CD4-positive, alpha-beta T cell (primary cell): ENCODE results near the gene ILK. TPM values are rescaled to one million over a fixed set of nuclear protein-coding genes. Genes with fewer than 3 reads are reported as not detected.
A peak's percentile ranks its signal among the peaks of the same experiment; 100 is the strongest.

ENCODE experiments used
- ATAC-seq: fragments of 200-7000 bp; cut with Tn5 transposase; one replicate; pipeline ENCODE4 v1.10.0; 2022; ENCODE audit warnings: mild to moderate bottlenecking; ENCODE audit not compliant: poor library complexity
- CTCF ChIA-PET: fragments of 350-600 bp; sonication (Branson Sonifier 250); formaldehyde crosslinking; loops from one replicate; lab custom pipeline; 2021; ENCODE audit warnings: antibody characterized with exemption, inconsistent platforms; lab: Charles Lee
- POLR2A ChIA-PET: fragments of 350-600 bp; sonication (Branson Sonifier 250); formaldehyde crosslinking; loops from one replicate; lab custom pipeline; 2021; ENCODE audit warnings: antibody characterized with exemption, inconsistent platforms; lab: Charles Lee
- DNase-seq, 14 experiments: peaks; one replicate each; pipeline ENCODE4 v3.0.0-alpha.2; 2013 to 2020; ENCODE audit warnings: mixed read lengths in 2 of 14
- H3K27ac ChIP-seq, 2 donors: one replicate each; pipeline versions ENCODE4 v1.5.1 to v1.7.0; 2013; ENCODE audit warnings: low read length in 2 of 2, low read depth in 1 of 2, mild to moderate bottlenecking in 1 of 2
- H3K27me3 ChIP-seq, 2 experiments: 1 replicate in 1 of 2; 2 replicates in 1 of 2; pipeline versions ENCODE4 v1.6.1 to v1.7.0; 2013; ENCODE audit warnings: low read length in 2 of 2, control low read depth in 1 of 2, mild to moderate bottlenecking in 1 of 2, moderate library complexity in 1 of 2; ENCODE audit not compliant: insufficient read depth in 2 of 2, control insufficient read depth in 1 of 2
- H3K36me3 ChIP-seq: one replicate; pipeline ENCODE4 v1.6.1; 2013; ENCODE audit warnings: low read length, control low read depth; ENCODE audit not compliant: insufficient read depth
- H3K4me1 ChIP-seq: one replicate; pipeline ENCODE4 v1.6.1; 2013; ENCODE audit warnings: low read length, control low read depth; ENCODE audit not compliant: insufficient read depth
- H3K4me3 ChIP-seq: one replicate; pipeline ENCODE4 v1.5.1; 2013; ENCODE audit warnings: mild to moderate bottlenecking, low read length, moderate library complexity
- H3K9me3 ChIP-seq, 2 experiments: 1 replicate in 1 of 2; 2 replicates in 1 of 2; pipeline versions ENCODE4 v1.6.1 to v1.7.0; 2013; ENCODE audit warnings: low read length in 2 of 2, mild to moderate bottlenecking in 2 of 2, control low read depth in 1 of 2, moderate library complexity in 1 of 2; ENCODE audit not compliant: control insufficient read depth in 1 of 2, insufficient read depth in 1 of 2
- H3K27ac Mint-ChIP-seq: one replicate; pipeline ENCODE4 v1.8.0; 2020; ENCODE audit warnings: mixed read lengths
- H3K27me3 Mint-ChIP-seq: one replicate; pipeline ENCODE4 v1.8.0; 2021; ENCODE audit warnings: mixed read lengths
- H3K36me3 Mint-ChIP-seq: one replicate; pipeline ENCODE4 v1.8.0; 2021; ENCODE audit warnings: low read depth, mixed read lengths
- H3K4me1 Mint-ChIP-seq: one replicate; pipeline ENCODE4 v1.8.0; 2021; ENCODE audit warnings: low read depth, mixed read lengths
- H3K4me3 Mint-ChIP-seq: one replicate; pipeline ENCODE4 v1.8.0; 2020; ENCODE audit warnings: mild to moderate bottlenecking, mixed read lengths
- H3K9me3 Mint-ChIP-seq: one replicate; pipeline ENCODE4 v1.8.0; 2020; ENCODE audit warnings: mixed read lengths
- intact Hi-C, 2 experiments: fragments of 100-400 bp; cut with DNase I in 1 of 2; cut with micrococcal nuclease in 1 of 2; formaldehyde crosslinking; loops; one replicate each; pipeline versions ENCODE4 v1.15.1 to v1.9.0; 2023 to 2025; cut with DNase I, micrococcal nuclease
- total RNA-seq, 174 experiments: library from RNA in 2 of 174; stranded (reverse) in 2 of 174; gene quantifications; one replicate each; pipeline ENCODE4 v1.2.3 and lab custom pipeline; 2021 to 2026
- TF ChIP-seq, protein P1 (sequence below): fragments of 200-600 bp; IDR thresholded peaks from one replicate; pipeline ENCODE4 v1.8.0; 2022; ENCODE audit warnings: antibody characterized with exemption, mild to moderate bottlenecking

Gene ILK
- total RNA-seq, 2 experiments from 2014 or later, result 19.2 to 21.0 TPM

DNA sequence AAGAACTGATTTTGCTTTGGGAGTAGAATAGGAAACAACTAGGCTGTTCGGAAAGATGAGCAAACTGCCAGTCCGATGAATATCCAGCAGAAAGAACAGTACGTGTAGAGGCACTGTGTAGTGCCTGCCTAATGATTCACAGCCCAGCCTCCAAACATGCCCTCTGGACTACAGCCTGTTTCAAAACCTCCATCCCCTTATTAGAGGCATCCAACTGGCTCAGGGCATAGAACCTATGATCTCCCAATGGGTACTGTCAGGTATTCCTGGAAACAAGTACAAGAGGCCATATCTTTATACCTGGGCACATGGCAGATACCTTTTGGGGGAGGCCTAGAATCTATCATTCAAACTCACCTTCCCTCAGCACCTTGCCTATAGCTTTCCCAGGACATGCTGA is 5.0 kb upstream of the ILK start:
- H3K4me1 Mint-ChIP-seq, result peaks cover 45% of the 10 kb centered on the region
- DNase-seq (no peak), ATAC-seq (no peak)
- H3K27me3 ChIP-seq, result no peaks in the 10 kb centered on the region
- intact Hi-C loops, result loop anchor here in 1 of 2 experiments (10.0 kb wide), 1 partner anchor 64 kb away; no protein-coding TSS in a partner anchor
- TF ChIP-seq, protein P1, sequence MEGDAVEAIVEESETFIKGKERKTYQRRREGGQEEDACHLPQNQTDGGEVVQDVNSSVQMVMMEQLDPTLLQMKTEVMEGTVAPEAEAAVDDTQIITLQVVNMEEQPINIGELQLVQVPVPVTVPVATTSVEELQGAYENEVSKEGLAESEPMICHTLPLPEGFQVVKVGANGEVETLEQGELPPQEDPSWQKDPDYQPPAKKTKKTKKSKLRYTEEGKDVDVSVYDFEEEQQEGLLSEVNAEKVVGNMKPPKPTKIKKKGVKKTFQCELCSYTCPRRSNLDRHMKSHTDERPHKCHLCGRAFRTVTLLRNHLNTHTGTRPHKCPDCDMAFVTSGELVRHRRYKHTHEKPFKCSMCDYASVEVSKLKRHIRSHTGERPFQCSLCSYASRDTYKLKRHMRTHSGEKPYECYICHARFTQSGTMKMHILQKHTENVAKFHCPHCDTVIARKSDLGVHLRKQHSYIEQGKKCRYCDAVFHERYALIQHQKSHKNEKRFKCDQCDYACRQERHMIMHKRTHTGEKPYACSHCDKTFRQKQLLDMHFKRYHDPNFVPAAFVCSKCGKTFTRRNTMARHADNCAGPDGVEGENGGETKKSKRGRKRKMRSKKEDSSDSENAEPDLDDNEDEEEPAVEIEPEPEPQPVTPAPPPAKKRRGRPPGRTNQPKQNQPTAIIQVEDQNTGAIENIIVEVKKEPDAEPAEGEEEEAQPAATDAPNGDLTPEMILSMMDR, result no peak
- no peak overlapping the region for H3K4me3 ChIP-seq
- H3K36me3 ChIP-seq, result peaks cover 65% of the 10 kb centered on the region
- H3K9me3 Mint-ChIP-seq, result no peaks in the 10 kb centered on the region
- POLR2A ChIA-PET, result interaction anchor here (2.4 kb wide), 1 partner anchor 14 kb away, joined by 6 read pairs; the partner anchor contains the start of gene TAF10
- H3K27ac ChIP-seq, result no peak overlapping the region
- H3K9me3 ChIP-seq, result no peaks in the 10 kb centered on the region
- H3K36me3 Mint-ChIP-seq, result peaks cover 77% of the 10 kb centered on the region
- CTCF ChIA-PET, result no interaction called here
- H3K27ac Mint-ChIP-seq, result peak overlapping the region; percentile 3
- no peak overlapping the region for H3K4me3 Mint-ChIP-seq
- H3K4me1 ChIP-seq, result peaks cover 39% of the 10 kb centered on the region
- H3K27me3 Mint-ChIP-seq, result no peaks in the 10 kb centered on the region

DNA sequence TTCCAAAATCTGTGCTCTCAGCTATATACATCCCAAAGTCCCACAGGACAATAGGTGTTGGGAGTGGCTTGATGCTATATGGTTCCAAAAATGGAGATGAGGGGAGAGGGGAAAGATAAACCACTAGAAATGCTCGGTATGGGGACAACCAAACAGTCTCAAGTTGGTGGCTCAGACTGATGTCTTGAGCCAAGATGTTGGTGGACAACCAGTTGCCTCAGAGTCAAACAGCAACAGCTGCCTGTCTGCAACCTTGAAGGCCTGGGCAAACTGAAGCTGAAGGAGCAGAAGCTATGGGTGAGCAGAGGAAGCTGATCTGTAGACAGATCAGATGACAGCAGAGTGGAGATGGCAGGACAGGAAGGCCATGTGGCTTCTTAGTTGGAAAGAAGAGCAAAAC is 4.1 kb upstream of the ILK start:
- DNase-seq, result no peak
- POLR2A ChIA-PET, result interaction anchor here (1.1 to 2.4 kb wide), 3 partner anchors 13 to 84 kb away, joined by 3 to 6 read pairs (median 5); partner anchors contain the start of genes MRPL17, TAF10 and TPP1
- TF ChIP-seq, protein P1, result no peak
- H3K9me3 Mint-ChIP-seq, result no peaks in the 10 kb centered on the region
- H3K27me3 Mint-ChIP-seq, result no peaks in the 10 kb centered on the region
- peaks cover 36% of the 10 kb centered on the region for H3K4me1 ChIP-seq
- H3K27ac ChIP-seq, result no peak overlapping the region
- peaks cover 60% of the 10 kb centered on the region for H3K36me3 ChIP-seq
- H3K36me3 Mint-ChIP-seq, result peaks cover 68% of the 10 kb centered on the region
- no peak for ATAC-seq
- no peaks in the 10 kb centered on the region for H3K27me3 ChIP-seq
- H3K9me3 ChIP-seq, result no peaks in the 10 kb centered on the region
- no peak overlapping the region for H3K27ac Mint-ChIP-seq
- CTCF ChIA-PET, result no interaction called here
- H3K4me3 ChIP-seq, result no peak overlapping the region
- H3K4me1 Mint-ChIP-seq, result peaks cover 36% of the 10 kb centered on the region
- H3K4me3 Mint-ChIP-seq, result peak overlapping the region; percentile 44
- intact Hi-C loops, result loop anchor here in 1 of 2 experiments (10.0 kb wide), 1 partner anchor 65 kb away; no protein-coding TSS in a partner anchor

DNA sequence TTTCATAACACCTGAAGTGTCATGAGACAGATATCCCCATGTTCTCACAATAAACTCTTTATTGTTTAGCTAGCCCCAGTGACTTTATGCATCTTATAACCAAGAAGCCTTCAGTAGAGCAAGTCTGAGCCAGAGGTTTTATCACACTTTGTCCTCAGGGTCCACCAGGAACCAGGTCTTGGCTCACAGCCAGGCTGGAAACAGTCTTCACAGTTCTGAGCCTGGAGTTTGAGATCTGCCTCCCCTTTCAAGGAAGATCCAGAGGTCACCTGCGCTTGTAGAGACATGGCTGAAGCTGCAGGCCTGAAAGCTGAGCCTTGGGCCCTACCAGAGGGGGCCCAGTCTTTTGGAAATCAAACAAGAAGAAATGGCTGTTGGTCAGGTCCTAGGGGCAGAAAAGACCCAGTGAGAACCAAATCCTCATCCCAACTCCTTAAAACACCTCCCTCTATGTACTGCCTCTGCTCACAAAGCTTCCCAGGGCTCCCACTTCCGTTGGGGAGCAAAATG is 3.6 kb upstream of the ILK start:
- CTCF ChIA-PET, result no interaction called here
- ATAC-seq (no peak), DNase-seq (no peak)
- Histone ChIP-seq H3K9me3 (no peaks in the 10 kb centered on the region), H3K27me3 (no peaks in the 10 kb centered on the region), H3K4me1 (peaks cover 38% of the 10 kb centered on the region), H3K27ac (peak overlapping the region in 1 of 2 donors; percentile 9), H3K4me3 (no peak overlapping the region), H3K36me3 (peaks cover 60% of the 10 kb centered on the region)
- Mint-ChIP-seq H3K4me1 (peaks cover 33% of the 10 kb centered on the region), H3K4me3 (no peak overlapping the region), H3K27me3 (no peaks in the 10 kb centered on the region), H3K27ac (no peak overlapping the region), H3K9me3 (no peaks in the 10 kb centered on the region), H3K36me3 (peaks cover 64% of the 10 kb centered on the region)
- TF ChIP-seq, protein P1, result no peak
- intact Hi-C loops, result loop anchor here (5.0 to 10.0 kb wide), 6 partner anchors 65 to 1387 kb away; partner anchors contain the start of genes ARFIP2 (in 2 of the 2), TIMM10B (in 2 of the 2), CNGA4 (in 1 of the 2) and EIF3F (in 1 of the 2)
- POLR2A ChIA-PET, result interaction anchor here (1.1 to 2.4 kb wide), 3 partner anchors 12 to 83 kb away, joined by 3 to 6 read pairs (median 5); partner anchors contain the start of genes MRPL17, TAF10 and TPP1
